Activated naive CD4-positive, alpha-beta T cell treated with anti-CD3 and anti-CD28 coated beads, Interleukin-2, amount 50 U/mL, for 24 hours (primary cell): ENCODE results near the gene CNNM3.

ENCODE experiments used
- H3K27ac Mint-ChIP-seq: one replicate; pipeline ENCODE4 v1.8.0; 2021; ENCODE audit warnings: mild to moderate bottlenecking, mixed read lengths
- H3K27me3 Mint-ChIP-seq: one replicate; pipeline ENCODE4 v1.8.0; 2021; ENCODE audit warnings: mixed read lengths
- H3K36me3 Mint-ChIP-seq: one replicate; pipeline ENCODE4 v1.8.0; 2021; ENCODE audit warnings: mixed read lengths
- H3K4me1 Mint-ChIP-seq: one replicate; pipeline ENCODE4 v1.8.0; 2021; ENCODE audit warnings: mixed read lengths
- H3K4me3 Mint-ChIP-seq: one replicate; pipeline ENCODE4 v1.8.0; 2021; ENCODE audit warnings: mild to moderate bottlenecking, mixed read lengths
- H3K9me3 Mint-ChIP-seq: one replicate; pipeline ENCODE4 v1.8.0; 2021; ENCODE audit warnings: mixed read lengths

The CNNM3 gene

GRCh38 chr2:96807127-96807471, 9.0 kb upstream of the CNNM3 start:
- Mint-ChIP-seq H3K4me1 (peaks cover 22% of the 10 kb centered on the region), H3K36me3 (no peaks in the 10 kb centered on the region), H3K27me3 (no peaks in the 10 kb centered on the region), H3K27ac (peak overlapping the region; percentile 90), H3K9me3 (no peaks in the 10 kb centered on the region), H3K4me3 (no peak overlapping the region)

GRCh38 chr2:96808176-96808837, 7.8 kb upstream of the CNNM3 start:
- no peaks in the 10 kb centered on the region for H3K36me3 Mint-ChIP-seq
- peaks cover 28% of the 10 kb centered on the region for H3K4me1 Mint-ChIP-seq
- H3K27ac Mint-ChIP-seq: no peak overlapping the region
- no peaks in the 10 kb centered on the region for H3K27me3 Mint-ChIP-seq
- no peaks in the 10 kb centered on the region for H3K9me3 Mint-ChIP-seq
- H3K4me3 Mint-ChIP-seq: no peak overlapping the region

GRCh38 chr2:96809216-96809882, 6.7 kb upstream of the CNNM3 start:
- Mint-ChIP-seq H3K27me3 (no peaks in the 10 kb centered on the region), H3K27ac (no peak overlapping the region), H3K36me3 (no peaks in the 10 kb centered on the region), H3K9me3 (no peaks in the 10 kb centered on the region), H3K4me1 (peaks cover 28% of the 10 kb centered on the region), H3K4me3 (no peak overlapping the region)

GRCh38 chr2:96809951-96810782, 5.9 kb upstream of the CNNM3 start:
- no peak overlapping the region for H3K4me3 Mint-ChIP-seq
- H3K36me3 Mint-ChIP-seq: no peaks in the 10 kb centered on the region
- H3K9me3 Mint-ChIP-seq: no peaks in the 10 kb centered on the region
- no peak overlapping the region for H3K27ac Mint-ChIP-seq
- H3K4me1 Mint-ChIP-seq: peaks cover 32% of the 10 kb centered on the region
- H3K27me3 Mint-ChIP-seq: no peaks in the 10 kb centered on the region

- Mint-ChIP-seq H3K4me3 (no peak overlapping the region), H3K36me3 (no peaks in the 10 kb centered on the region), H3K27ac (no peak overlapping the region), H3K9me3 (no peaks in the 10 kb centered on the region), H3K4me1 (peaks cover 36% of the 10 kb centered on the region), H3K27me3 (no peaks in the 10 kb centered on the region)
These were observed 5.3 kb upstream of the CNNM3 start for GRCh38 chr2:96810783-96811192.

GRCh38 chr2:96811917-96812316, 4.2 kb upstream of the CNNM3 start:
- Mint-ChIP-seq H3K9me3 (no peaks in the 10 kb centered on the region), H3K4me1 (peaks cover 27% of the 10 kb centered on the region), H3K27ac (no peak overlapping the region), H3K36me3 (no peaks in the 10 kb centered on the region), H3K4me3 (no peak overlapping the region), H3K27me3 (no peaks in the 10 kb centered on the region)

GRCh38 chr2:96813656-96814055, 2.4 kb upstream of the CNNM3 start:
- H3K36me3 Mint-ChIP-seq: peaks cover 2% of the 10 kb centered on the region
- no peak overlapping the region for H3K27ac Mint-ChIP-seq
- H3K27me3 Mint-ChIP-seq: no peaks in the 10 kb centered on the region
- no peak overlapping the region for H3K4me3 Mint-ChIP-seq
- peaks cover 26% of the 10 kb centered on the region for H3K4me1 Mint-ChIP-seq
- no peaks in the 10 kb centered on the region for H3K9me3 Mint-ChIP-seq

GRCh38 chr2:96815326-96816126, 542 bp upstream of the CNNM3 start:
- no peaks in the 10 kb centered on the region for H3K27me3 Mint-ChIP-seq
- H3K9me3 Mint-ChIP-seq: no peaks in the 10 kb centered on the region
- peak overlapping the region; percentile 76 for H3K27ac Mint-ChIP-seq
- peaks cover 45% of the 10 kb centered on the region for H3K4me1 Mint-ChIP-seq
- peak overlapping the region; percentile 87 for H3K4me3 Mint-ChIP-seq
- H3K36me3 Mint-ChIP-seq: peaks cover 2% of the 10 kb centered on the region

GRCh38 chr2:96816836-96817702, 1.0 kb downstream of the CNNM3 start:
- Mint-ChIP-seq H3K27ac (peak overlapping the region; percentile 62), H3K4me1 (peaks cover 57% of the 10 kb centered on the region)

GRCh38 chr2:96817882-96818281, 1.8 kb downstream of the CNNM3 start:
- H3K4me1 Mint-ChIP-seq: peaks cover 53% of the 10 kb centered on the region
- H3K36me3 Mint-ChIP-seq: peaks cover 2% of the 10 kb centered on the region
- H3K9me3 Mint-ChIP-seq: no peaks in the 10 kb centered on the region
- H3K27me3 Mint-ChIP-seq: no peaks in the 10 kb centered on the region
- H3K27ac Mint-ChIP-seq: peak overlapping the region; percentile 41
- H3K4me3 Mint-ChIP-seq: peak overlapping the region; percentile 81

More at GRCh38 chr2:96816836-96817702, 1.0 kb downstream of the CNNM3 start:
- H3K4me3 Mint-ChIP-seq: peak overlapping the region; percentile 81
- no peaks in the 10 kb centered on the region for H3K27me3 Mint-ChIP-seq
- H3K9me3 Mint-ChIP-seq: no peaks in the 10 kb centered on the region
- H3K36me3 Mint-ChIP-seq: peaks cover 2% of the 10 kb centered on the region

GRCh38 chr2:96819128-96819875, 3.2 kb downstream of the CNNM3 start:
- no peaks in the 10 kb centered on the region for H3K27me3 Mint-ChIP-seq
- H3K9me3 Mint-ChIP-seq: no peaks in the 10 kb centered on the region
- H3K27ac Mint-ChIP-seq: no peak overlapping the region
- H3K4me1 Mint-ChIP-seq: peaks cover 51% of the 10 kb centered on the region
- H3K4me3 Mint-ChIP-seq: peak overlapping the region; percentile 81
- peaks cover 2% of the 10 kb centered on the region for H3K36me3 Mint-ChIP-seq

- Mint-ChIP-seq H3K4me3 (peak overlapping the region; percentile 81), H3K27me3 (no peaks in the 10 kb centered on the region), H3K27ac (no peak overlapping the region), H3K36me3 (peaks cover 2% of the 10 kb centered on the region), H3K9me3 (no peaks in the 10 kb centered on the region), H3K4me1 (peaks cover 49% of the 10 kb centered on the region)
These were observed 3.9 kb downstream of the CNNM3 start for GRCh38 chr2:96819876-96820511.

- Mint-ChIP-seq H3K27me3 (no peaks in the 10 kb centered on the region), H3K36me3 (peaks cover 2% of the 10 kb centered on the region), H3K9me3 (no peaks in the 10 kb centered on the region), H3K4me3 (peak overlapping the region; percentile 5), H3K27ac (no peak overlapping the region), H3K4me1 (peaks cover 43% of the 10 kb centered on the region)
These were observed 5.1 kb downstream of the CNNM3 start for GRCh38 chr2:96821113-96821675.
